ENCODE measurements around the gene NFYA. TPM values are rescaled to one million over a fixed set of nuclear protein-coding genes. Genes with fewer than 3 reads are reported as not detected.
"Not testable (repeated sequence)": the region's sequence is repeated elsewhere in the genome, so short reads cannot be mapped to it uniquely, and the experiment has no call there.

The NFYA gene
- total and polyA plus RNA-seq, 9 donors = 7.6 to 33.3 (median 20.7) TPM

GRCh38 chr6:41111017-41111416, 38.2 kb downstream of the NFYA start:
- no peaks in the 10 kb centered on the region for H3K27me3 ChIP-seq
- no peak overlapping the region for H3K27ac ChIP-seq
- TF ChIP-seq CTCF (IDR thresholded peaks at IDR 0.05) (no peak), EP300 (IDR thresholded peaks at IDR 0.05) (no peak), POLR2A (IDR thresholded peaks at IDR 0.05) (no peak)
- 80 to 87% (median 82%) methylated on average over 3 of the region's 3 CpGs for WGBS, 3 donors
- H3K4me1 ChIP-seq (ENCODE audit: insufficient read depth) = no peaks in the 10 kb centered on the region
- no peak overlapping the region for H3K4me3 ChIP-seq
- no peaks in the 10 kb centered on the region for H3K9me3 ChIP-seq
- intact Hi-C loops (cut with DNase I) = no loop called here
- H3K36me3 ChIP-seq = no peaks in the 10 kb centered on the region
- no peak for DNase-seq

GRCh38 chr6:41115027-41115426, 42.3 kb downstream of the NFYA start:
- H3K27ac ChIP-seq; H3K4me3 ChIP-seq; H3K9me3 ChIP-seq; H3K36me3 ChIP-seq; H3K27me3 ChIP-seq; H3K4me1 ChIP-seq (ENCODE audit: insufficient read depth); DNase-seq; intact Hi-C loops (cut with DNase I): not testable (repeated sequence)
- 90 to 97% (median 95%) methylated on average over 2 of the region's 2 CpGs for WGBS, 3 donors

- intact Hi-C loops (cut with DNase I) = no loop called here
- Histone ChIP-seq H3K27ac (no peak overlapping the region), H3K27me3 (no peaks in the 10 kb centered on the region), H3K36me3 (no peaks in the 10 kb centered on the region), H3K4me1 (ENCODE audit: insufficient read depth) (no peaks in the 10 kb centered on the region), H3K4me3 (no peak overlapping the region), H3K9me3 (no peaks in the 10 kb centered on the region)
- DNase-seq = no peak
- WGBS, 3 donors = 63 to 74% (median 65%) methylated on average over 1 of the region's 1 CpG
- TF ChIP-seq EP300 (IDR thresholded peaks at IDR 0.05) (no peak), CTCF (IDR thresholded peaks at IDR 0.05) (no peak), POLR2A (IDR thresholded peaks at IDR 0.05) (no peak)
Measured at GRCh38 chr6:41119508-41119907, 46.7 kb downstream of the NFYA start.

GRCh38 chr6:41120058-41120457, 47.3 kb downstream of the NFYA start:
- no peak overlapping the region for H3K27ac ChIP-seq
- no peaks in the 10 kb centered on the region for H3K36me3 ChIP-seq
- H3K4me3 ChIP-seq = no peak overlapping the region
- H3K4me1 ChIP-seq (ENCODE audit: insufficient read depth) = no peaks in the 10 kb centered on the region
- no peaks in the 10 kb centered on the region for H3K27me3 ChIP-seq
- TF ChIP-seq EP300 (IDR thresholded peaks at IDR 0.05) = no peak
- TF ChIP-seq POLR2A (IDR thresholded peaks at IDR 0.05) = no peak
- TF ChIP-seq CTCF (IDR thresholded peaks at IDR 0.05) = no peak
- intact Hi-C loops (cut with DNase I) = no loop called here
- 91 to 99% (median 97%) methylated on average over 1 of the region's 1 CpG for WGBS, 3 donors
- DNase-seq = no peak
- no peaks in the 10 kb centered on the region for H3K9me3 ChIP-seq

- no peak overlapping the region for H3K27ac ChIP-seq
- H3K4me3 ChIP-seq = no peak overlapping the region
- DNase-seq = no peak
- no peaks in the 10 kb centered on the region for H3K27me3 ChIP-seq
- no peak for TF ChIP-seq EP300 (IDR thresholded peaks at IDR 0.05)
- no peak for TF ChIP-seq CTCF (IDR thresholded peaks at IDR 0.05)
- TF ChIP-seq POLR2A (IDR thresholded peaks at IDR 0.05) = no peak
- 88 to 100% (median 92%) methylated on average over 1 of the region's 1 CpG for WGBS, 3 donors
- intact Hi-C loops (cut with DNase I) = no loop called here
- no peaks in the 10 kb centered on the region for H3K36me3 ChIP-seq
- no peaks in the 10 kb centered on the region for H3K9me3 ChIP-seq
- no peaks in the 10 kb centered on the region for H3K4me1 ChIP-seq (ENCODE audit: insufficient read depth)
Measured at GRCh38 chr6:41122373-41122772, 49.6 kb downstream of the NFYA start.

Data from ovary (tissue), 9 donors.